Measurements from ENCODE around the gene STEAP1.

Gene STEAP1

DNA sequence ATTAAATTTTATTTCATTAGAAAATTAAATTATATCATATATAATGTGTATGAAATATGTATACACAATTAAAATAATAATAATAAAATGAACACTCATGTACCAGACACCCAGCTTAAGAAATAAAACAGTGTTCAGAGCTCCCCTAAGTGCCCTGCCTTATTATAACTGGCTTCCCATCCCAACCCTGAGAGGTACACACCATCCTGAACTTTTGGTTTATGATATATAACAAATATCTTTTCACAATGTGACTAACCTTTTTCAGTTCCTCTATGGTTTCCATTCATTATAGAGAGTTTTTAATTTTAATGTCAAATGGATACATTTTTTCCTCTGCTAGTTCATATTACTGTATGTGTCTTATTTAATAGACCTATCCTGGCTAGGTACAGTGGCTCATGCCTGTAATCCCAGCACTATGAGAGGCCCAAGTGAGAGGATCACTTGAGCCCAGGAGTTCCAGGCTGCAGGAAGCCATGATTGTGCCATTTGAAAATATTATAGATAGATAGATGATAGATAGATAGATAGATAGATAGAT lies 33.3 kb downstream of the STEAP1 start:
- no peak overlapping the region for H3K27ac Mint-ChIP-seq

DNA sequence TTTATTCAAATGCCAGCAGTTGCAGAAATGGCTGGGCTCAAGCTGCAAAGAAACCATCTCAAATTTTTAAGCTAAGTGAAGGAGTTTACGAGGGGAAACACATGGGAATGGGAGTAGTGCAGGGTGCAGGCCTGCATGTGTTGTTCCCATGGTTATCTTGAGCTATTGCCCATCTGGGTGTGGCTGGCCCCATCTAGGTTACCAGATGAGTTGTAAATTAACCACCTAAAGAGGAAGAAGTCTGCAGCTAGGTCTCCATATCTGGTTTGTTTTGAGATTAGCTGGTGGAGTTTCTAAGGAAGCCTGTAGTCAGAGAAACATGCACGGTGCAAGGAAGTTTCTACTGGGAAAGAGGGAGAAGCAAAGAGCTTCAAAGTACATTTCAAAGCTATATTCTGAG lies 34.0 kb downstream of the STEAP1 start:
- Mint-ChIP-seq H3K4me1 (ENCODE audit: low read depth) (no peaks in the 10 kb centered on the region), H3K27ac (no peak overlapping the region), H3K9me3 (ENCODE audit: low read depth) (peaks cover 18% of the 10 kb centered on the region), H3K4me3 (no peak overlapping the region), H3K36me3 (peaks cover 2% of the 10 kb centered on the region), H3K27me3 (peaks cover 2% of the 10 kb centered on the region)

More for the DNA sequence above, 33.3 kb downstream of the STEAP1 start:
- H3K9me3 Mint-ChIP-seq (ENCODE audit: low read depth) = peaks cover 12% of the 10 kb centered on the region
- no peaks in the 10 kb centered on the region for H3K4me1 Mint-ChIP-seq (ENCODE audit: low read depth)
- peaks cover 2% of the 10 kb centered on the region for H3K36me3 Mint-ChIP-seq
- H3K4me3 Mint-ChIP-seq = no peak overlapping the region
- peaks cover 2% of the 10 kb centered on the region for H3K27me3 Mint-ChIP-seq

DNA sequence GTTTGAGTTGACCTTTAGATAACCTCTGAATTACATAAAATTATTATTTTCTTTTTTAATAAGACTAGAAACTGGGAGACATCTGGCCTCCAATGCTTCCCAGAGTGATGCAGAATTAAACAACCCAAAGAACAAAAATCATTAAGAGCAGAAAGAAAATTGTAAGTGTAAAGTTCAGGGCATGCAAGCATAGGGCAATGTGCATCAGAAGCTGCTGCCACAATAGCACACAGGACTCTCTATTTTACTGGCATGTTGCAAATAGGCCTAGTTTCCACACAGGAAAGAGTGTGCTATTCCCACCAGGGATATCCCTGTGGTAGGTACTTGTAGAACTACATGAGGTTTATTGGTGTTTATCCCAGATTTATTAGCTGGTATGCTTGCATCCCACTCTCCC lies 36.7 kb downstream of the STEAP1 start:
- Mint-ChIP-seq H3K4me3 (no peak overlapping the region), H3K4me1 (ENCODE audit: low read depth) (no peaks in the 10 kb centered on the region), H3K9me3 (ENCODE audit: low read depth) (peaks cover 18% of the 10 kb centered on the region), H3K27me3 (no peaks in the 10 kb centered on the region), H3K27ac (no peak overlapping the region), H3K36me3 (peaks cover 2% of the 10 kb centered on the region)

DNA sequence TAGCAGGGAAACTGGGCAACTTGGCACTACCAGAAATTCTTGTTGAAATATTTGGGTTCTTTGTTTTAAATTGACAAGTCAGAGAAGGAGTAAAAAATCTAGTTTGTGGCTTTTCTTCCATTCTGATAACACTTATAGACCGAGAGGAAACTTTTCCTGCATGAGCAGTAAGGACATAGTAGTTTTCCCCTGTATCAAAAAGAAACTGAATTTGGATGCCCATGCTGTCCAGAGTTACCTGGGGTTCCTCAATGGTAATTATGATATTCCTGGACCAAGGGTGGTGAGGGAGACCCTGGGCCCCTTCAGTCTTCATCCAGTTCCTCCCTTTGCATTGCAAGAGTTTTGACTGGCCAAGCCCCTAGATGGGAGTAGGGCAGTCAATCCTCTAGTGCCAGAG lies 37.4 kb downstream of the STEAP1 start:
- H3K4me1 Mint-ChIP-seq (ENCODE audit: low read depth) = no peaks in the 10 kb centered on the region
- H3K36me3 Mint-ChIP-seq = peaks cover 2% of the 10 kb centered on the region
- H3K27me3 Mint-ChIP-seq = peaks cover 1% of the 10 kb centered on the region
- H3K9me3 Mint-ChIP-seq (ENCODE audit: low read depth) = peaks cover 18% of the 10 kb centered on the region
- H3K27ac Mint-ChIP-seq = no peak overlapping the region
- H3K4me3 Mint-ChIP-seq = no peak overlapping the region

DNA sequence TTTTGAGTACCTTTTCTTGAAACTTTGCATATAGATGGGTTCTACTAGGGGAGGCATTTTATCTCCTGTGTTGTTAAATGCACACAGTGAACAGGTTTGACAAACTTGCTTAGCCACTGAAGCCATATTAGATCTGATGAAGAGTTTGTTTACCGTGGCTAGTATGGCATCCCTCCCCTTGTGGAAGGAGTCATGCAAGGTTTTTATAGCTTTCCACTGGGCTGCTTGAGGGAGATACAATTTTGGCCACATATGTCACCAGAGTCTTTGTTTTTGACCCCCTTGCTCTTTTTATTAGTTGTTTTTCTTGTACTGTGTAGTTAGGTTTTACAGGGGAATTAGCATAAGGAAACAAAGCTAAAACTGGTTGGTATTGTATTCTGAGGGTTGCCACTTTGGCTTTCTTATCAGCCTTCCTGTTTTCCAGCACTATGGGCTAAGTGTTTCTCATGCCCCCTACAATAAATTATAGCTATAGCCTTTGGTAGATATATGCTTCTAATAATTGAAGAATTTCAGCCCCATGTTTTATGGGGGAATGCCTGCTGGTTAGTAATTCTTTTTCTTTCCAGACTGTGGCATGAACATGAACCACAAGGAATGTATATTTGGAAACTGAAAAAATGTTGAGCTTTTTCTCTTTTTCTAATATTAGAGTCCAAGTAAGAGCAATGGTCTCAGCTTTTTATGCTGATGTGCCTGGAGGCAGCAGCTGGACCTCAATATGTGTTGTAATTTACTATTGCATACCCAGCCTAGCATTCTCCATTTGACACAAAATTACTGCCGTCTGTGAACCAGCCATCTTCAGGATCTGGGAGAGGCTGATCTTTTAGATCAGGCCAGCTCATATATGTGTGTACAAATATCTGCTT lies 38.8 kb downstream of the STEAP1 start:
- Mint-ChIP-seq H3K4me3 (no peak overlapping the region), H3K27me3 (peaks cover 1% of the 10 kb centered on the region), H3K9me3 (ENCODE audit: low read depth) (peaks cover 18% of the 10 kb centered on the region), H3K36me3 (peaks cover 2% of the 10 kb centered on the region), H3K4me1 (ENCODE audit: low read depth) (no peaks in the 10 kb centered on the region), H3K27ac (no peak overlapping the region)

DNA sequence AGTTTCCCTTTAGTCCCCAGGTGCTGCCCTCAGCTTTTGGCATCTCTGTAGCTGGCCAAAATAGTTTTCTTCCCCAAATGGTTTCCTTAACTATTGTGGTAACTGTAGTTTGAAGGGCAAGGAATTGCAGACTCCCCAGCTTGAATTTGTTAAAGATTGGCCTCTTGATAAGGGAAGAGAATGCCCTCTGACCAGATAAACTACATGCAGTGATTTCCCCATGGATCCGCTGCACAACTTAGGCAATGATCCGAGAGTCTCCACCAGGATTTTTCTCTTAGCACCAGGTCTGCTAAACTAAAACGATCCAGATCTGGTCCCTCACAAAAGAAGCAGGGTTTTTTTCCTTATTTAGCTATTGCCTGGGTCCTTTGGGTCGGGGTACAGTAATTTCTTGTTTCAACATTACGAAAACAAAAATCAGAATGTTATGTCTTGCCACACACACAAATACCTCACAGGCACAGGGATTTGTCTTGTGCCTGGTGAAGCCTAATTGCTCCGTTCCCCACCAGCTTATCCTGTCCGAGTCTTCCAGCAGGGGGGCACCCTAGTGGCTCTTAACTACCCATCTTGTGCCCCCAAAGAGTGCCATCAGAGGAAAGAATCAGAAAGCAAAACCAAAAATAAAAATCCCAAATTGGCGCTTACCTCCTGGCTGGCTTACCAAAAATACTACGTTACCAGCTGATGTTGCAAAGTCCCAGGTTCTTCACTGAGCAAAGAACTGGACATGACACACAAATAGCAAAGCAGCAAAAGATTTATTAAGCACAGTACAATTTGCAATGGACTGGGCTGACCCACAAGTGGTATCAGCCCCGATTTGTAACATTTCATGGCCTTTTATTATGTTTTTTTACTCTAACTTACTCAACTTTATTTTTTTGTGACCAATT lies 40.9 kb downstream of the STEAP1 start:
- H3K4me1 Mint-ChIP-seq (ENCODE audit: low read depth) = no peaks in the 10 kb centered on the region
- H3K27me3 Mint-ChIP-seq = peaks cover 1% of the 10 kb centered on the region
- H3K4me3 Mint-ChIP-seq = no peak overlapping the region
- H3K36me3 Mint-ChIP-seq = peaks cover 2% of the 10 kb centered on the region
- no peak overlapping the region for H3K27ac Mint-ChIP-seq
- peaks cover 14% of the 10 kb centered on the region for H3K9me3 Mint-ChIP-seq (ENCODE audit: low read depth)

DNA sequence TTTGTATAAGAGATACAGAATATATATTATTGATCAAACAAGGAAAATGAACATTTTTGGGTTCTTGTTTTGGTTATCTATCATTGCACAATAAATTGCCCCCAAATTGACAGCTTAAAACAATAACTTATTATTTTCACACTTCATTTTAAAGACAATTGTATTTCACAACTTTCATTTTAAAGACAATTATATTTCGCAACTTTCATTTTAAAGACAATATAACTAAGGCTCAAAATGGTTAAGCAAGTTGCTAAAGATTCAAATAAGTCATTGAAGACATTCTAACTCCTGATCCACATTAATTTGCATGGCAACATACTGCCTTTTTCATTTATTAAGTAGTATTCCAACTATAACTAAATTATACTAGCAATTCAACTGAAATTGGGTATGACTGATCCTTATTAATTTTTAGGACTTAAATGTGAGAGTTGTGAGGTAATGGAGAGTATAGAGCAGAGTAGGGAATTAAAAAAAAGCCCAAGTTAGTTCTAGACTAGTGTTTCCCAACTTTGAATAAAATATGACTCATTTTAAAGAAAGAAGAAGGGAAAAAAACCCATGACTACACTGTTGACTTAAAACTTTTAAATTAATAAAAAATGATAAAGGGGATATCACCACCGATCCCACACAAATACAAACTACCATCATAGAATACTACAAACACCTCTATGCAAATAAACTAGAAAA lies 47.4 kb downstream of the STEAP1 start:
- Mint-ChIP-seq H3K27me3 (peaks cover 1% of the 10 kb centered on the region), H3K36me3 (no peaks in the 10 kb centered on the region), H3K4me3 (no peak overlapping the region), H3K27ac (no peak overlapping the region), H3K9me3 (ENCODE audit: low read depth) (no peaks in the 10 kb centered on the region), H3K4me1 (ENCODE audit: low read depth) (no peaks in the 10 kb centered on the region)

DNA sequence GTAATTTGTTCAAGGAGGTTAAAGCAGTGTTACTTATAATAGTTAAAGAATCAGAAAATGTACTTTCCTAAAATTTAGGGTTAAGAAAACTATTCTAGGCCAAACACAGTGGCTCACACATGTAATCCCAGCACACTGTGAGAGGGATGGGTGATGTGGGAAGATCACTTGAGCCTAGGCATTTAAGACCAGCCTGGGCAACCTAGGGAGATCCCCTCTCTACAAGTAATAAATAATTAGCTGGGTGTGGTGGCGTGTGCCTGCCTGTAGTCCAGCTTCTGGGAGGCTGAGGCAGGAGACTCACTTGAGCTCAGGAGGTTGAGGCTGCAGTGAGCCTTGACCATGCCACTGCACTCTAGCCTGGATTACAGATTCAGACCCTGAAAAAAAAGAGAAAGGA lies 53.7 kb downstream of the STEAP1 start:
- H3K27me3 Mint-ChIP-seq = peaks cover 13% of the 10 kb centered on the region
- H3K36me3 Mint-ChIP-seq = no peaks in the 10 kb centered on the region
- no peak overlapping the region for H3K27ac Mint-ChIP-seq
- H3K9me3 Mint-ChIP-seq (ENCODE audit: low read depth) = no peaks in the 10 kb centered on the region
- no peak overlapping the region for H3K4me3 Mint-ChIP-seq
- H3K4me1 Mint-ChIP-seq (ENCODE audit: low read depth) = peaks cover 5% of the 10 kb centered on the region

DNA sequence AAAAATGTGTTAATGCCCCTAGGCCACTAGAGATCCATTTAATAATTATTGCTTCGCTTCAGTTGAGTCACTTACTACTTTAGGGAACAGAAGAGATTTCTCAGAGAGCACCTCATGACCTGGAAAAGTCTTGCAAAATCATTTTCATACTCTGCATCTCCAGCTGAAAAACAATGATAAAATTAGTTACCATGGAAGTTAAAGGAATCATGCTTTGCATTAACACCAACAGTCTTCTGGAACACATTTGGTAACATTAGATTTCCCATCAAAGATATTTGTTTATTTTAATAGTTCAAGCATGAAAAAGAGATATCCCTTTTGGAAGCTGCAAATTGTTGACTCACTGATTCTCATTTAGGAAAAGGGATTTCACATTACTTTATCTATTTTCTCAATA lies 55.5 kb downstream of the STEAP1 start:
- Mint-ChIP-seq H3K27me3 (peaks cover 13% of the 10 kb centered on the region), H3K4me3 (no peak overlapping the region)

DNA sequence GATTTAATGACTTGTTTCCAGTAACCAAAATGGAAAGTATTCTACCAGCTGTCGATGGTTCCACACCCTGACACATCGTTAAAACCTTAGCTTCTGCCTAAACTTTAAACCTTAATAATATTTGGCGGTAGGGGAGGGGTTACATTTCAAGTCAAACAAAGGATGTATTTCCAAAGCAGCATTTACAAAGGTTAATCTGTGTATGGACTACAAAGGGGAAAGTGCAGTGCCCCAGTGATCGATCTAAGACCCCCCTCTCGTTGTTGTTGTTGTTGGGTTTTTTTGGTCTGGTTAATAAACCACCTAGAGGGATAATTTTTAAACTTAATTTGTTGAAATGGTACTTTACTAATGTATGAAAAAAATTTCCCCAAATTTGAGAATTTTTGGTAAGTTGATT lies 56.2 kb downstream of the STEAP1 start:
- no peak overlapping the region for H3K27ac Mint-ChIP-seq
- no peaks in the 10 kb centered on the region for H3K36me3 Mint-ChIP-seq
- H3K27me3 Mint-ChIP-seq = peaks cover 13% of the 10 kb centered on the region
- H3K4me3 Mint-ChIP-seq = no peak overlapping the region
- no peaks in the 10 kb centered on the region for H3K9me3 Mint-ChIP-seq (ENCODE audit: low read depth)
- peaks cover 5% of the 10 kb centered on the region for H3K4me1 Mint-ChIP-seq (ENCODE audit: low read depth)

More for the DNA sequence above, 55.5 kb downstream of the STEAP1 start:
- Mint-ChIP-seq H3K4me1 (ENCODE audit: low read depth) (peaks cover 5% of the 10 kb centered on the region), H3K36me3 (no peaks in the 10 kb centered on the region), H3K9me3 (ENCODE audit: low read depth) (no peaks in the 10 kb centered on the region), H3K27ac (no peak overlapping the region)

DNA sequence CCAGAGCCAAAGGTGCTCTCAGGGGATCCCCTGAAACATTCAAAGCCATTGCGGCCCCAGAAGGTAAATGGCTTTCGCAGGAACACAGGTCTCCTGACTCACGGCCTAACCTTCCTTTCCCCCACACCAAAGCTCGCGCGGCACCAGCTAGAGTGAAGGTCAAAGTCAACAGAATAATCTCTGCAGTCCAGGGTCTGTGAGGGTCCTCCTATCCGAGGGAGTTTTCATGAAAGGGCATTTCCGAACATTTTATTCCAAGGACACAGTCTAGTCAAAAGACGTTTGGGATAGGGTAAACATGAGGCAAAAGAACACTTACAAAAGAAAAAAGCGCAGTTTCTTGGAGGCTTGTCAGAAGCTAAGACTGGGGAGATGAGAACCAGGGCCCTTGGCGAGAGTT lies 56.7 kb downstream of the STEAP1 start:
- no peak overlapping the region for H3K27ac Mint-ChIP-seq
- no peaks in the 10 kb centered on the region for H3K9me3 Mint-ChIP-seq (ENCODE audit: low read depth)
- peak overlapping the region; percentile 36 for H3K4me3 Mint-ChIP-seq
- H3K4me1 Mint-ChIP-seq (ENCODE audit: low read depth) = peaks cover 5% of the 10 kb centered on the region
- H3K36me3 Mint-ChIP-seq = no peaks in the 10 kb centered on the region
- peaks cover 13% of the 10 kb centered on the region for H3K27me3 Mint-ChIP-seq

DNA sequence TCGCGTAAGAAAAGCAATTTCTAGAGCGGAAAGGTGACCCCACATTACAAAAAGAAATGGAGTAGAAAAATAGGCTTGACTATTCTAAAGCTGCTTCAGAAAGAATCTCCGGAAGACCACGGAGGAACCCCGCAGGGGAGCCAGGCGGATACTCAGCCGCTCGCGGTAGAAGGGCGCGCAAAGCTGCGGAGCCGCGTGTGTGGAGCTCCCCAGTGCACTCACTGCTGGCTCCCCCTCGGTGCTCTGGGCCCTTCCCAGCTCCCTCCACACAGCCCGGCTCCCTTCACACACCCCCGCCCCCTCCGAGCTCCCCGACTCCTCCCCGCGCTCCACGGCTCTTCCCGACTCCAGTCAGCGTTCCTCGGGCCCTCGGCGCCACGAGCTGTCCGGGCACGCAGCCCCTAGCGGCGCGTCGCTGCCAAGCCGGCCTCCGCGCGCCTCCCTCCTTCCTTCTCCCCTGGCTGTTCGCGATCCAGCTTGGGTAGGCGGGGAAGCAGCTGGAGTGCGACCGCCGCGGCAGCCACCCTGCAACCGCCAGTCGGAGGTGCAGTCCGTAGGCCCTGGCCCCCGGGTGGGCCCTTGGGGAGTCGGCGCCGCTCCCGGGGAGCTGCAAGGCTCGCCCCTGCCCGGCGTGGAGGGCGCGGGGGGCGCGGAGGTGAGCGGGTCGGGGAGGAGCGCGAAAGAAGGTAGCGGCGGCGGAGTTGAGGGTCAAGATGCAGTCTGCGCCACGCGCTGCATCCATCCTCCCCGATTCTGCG lies 57.3 kb downstream of the STEAP1 start, which contains the start of gene STEAP2:
TSS of gene STEAP2 (plus strand) at position 350 of the 758 bp plus-strand sequence. CDS start 13,343 bp downstream, outside the sequence.
- Mint-ChIP-seq H3K36me3 (no peaks in the 10 kb centered on the region), H3K27me3 (peaks cover 16% of the 10 kb centered on the region), H3K4me3 (peak within 1 kb of the TSS; percentile 36), H3K27ac (no peak within 1 kb of the TSS), H3K9me3 (ENCODE audit: low read depth) (no peaks in the 10 kb centered on the region), H3K4me1 (ENCODE audit: low read depth) (peaks cover 5% of the 10 kb centered on the region)

DNA sequence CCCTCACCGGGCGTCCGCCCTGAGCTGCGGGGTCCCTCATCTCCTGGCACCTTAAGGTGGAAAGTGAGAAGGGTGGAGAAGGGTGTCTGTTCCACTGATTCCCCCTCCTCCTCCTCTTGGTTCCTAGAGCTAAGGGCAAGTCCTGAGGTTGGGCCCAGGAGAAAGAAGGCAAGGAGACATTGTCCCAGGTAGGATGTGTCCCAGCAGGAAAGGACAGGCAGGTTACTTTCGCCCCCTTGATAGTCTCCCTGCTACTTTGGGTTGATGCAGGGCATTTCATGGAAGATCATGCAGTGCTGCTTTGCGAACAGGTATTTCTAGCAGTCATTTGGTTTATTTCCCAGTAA lies 57.9 kb downstream of the STEAP1 start:
- H3K27me3 Mint-ChIP-seq = peaks cover 16% of the 10 kb centered on the region
- peak overlapping the region; percentile 11 for H3K4me3 Mint-ChIP-seq
- no peaks in the 10 kb centered on the region for H3K36me3 Mint-ChIP-seq
- H3K4me1 Mint-ChIP-seq (ENCODE audit: low read depth) = peaks cover 5% of the 10 kb centered on the region
- H3K9me3 Mint-ChIP-seq (ENCODE audit: low read depth) = no peaks in the 10 kb centered on the region
- H3K27ac Mint-ChIP-seq = no peak overlapping the region

DNA sequence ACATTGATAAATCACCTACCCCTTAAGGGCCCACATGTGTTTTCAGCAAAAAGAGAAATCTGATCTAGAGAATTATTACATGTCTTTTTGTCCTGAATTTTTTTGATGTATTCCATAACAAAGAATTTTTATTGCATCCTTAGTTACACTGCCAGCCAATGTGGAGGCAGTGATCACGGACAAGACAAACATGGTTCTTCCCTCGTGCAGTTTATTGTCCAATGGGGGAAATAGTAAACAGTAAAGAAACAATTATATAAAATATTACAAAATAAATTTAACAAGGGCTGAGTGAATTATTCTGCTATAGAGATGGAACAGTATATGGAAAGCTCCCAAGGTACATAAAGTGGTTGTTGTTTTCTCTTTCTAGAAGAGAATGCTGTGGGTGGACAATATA lies 59.3 kb downstream of the STEAP1 start:
- no peak overlapping the region for H3K27ac Mint-ChIP-seq
- peaks cover 18% of the 10 kb centered on the region for H3K27me3 Mint-ChIP-seq
- peaks cover 5% of the 10 kb centered on the region for H3K9me3 Mint-ChIP-seq (ENCODE audit: low read depth)
- peaks cover 5% of the 10 kb centered on the region for H3K4me1 Mint-ChIP-seq (ENCODE audit: low read depth)
- no peak overlapping the region for H3K4me3 Mint-ChIP-seq
- no peaks in the 10 kb centered on the region for H3K36me3 Mint-ChIP-seq
